Suprapubic skin (tissue), 4 donors: ENCODE data around the gene MUC2. TPM values are rescaled to one million over a fixed set of nuclear protein-coding genes. Genes with fewer than 3 reads are reported as not detected.

Source experiments
- DNase-seq, 2 donors: peaks; one replicate each; pipeline ENCODE4 v3.0.0-alpha.2; 2019; ENCODE audit warnings: low spot score in 2 of 2
- H3K27ac ChIP-seq: fragments of 200-600 bp; sonication (generic); one replicate; pipeline ENCODE4 v1.5.1; 2019
- H3K27me3 ChIP-seq: fragments of 200-600 bp; sonication (generic); one replicate; pipeline ENCODE4 v1.5.1; 2019
- H3K36me3 ChIP-seq: fragments of 200-600 bp; sonication (generic); one replicate; pipeline ENCODE4 v1.5.1; 2019
- H3K4me1 ChIP-seq: fragments of 200-600 bp; sonication (generic); one replicate; pipeline ENCODE4 v1.5.1; 2019
- H3K4me3 ChIP-seq: fragments of 200-600 bp; sonication (generic); one replicate; pipeline ENCODE4 v1.5.1; 2019; ENCODE audit warnings: mild to moderate bottlenecking
- H3K9me3 ChIP-seq: fragments of 200-600 bp; sonication (generic); one replicate; pipeline ENCODE4 v1.5.1; 2019
- CTCF ChIP-seq, 2 donors: fragments of 200-600 bp in 1 of 2; fragments of 450-650 bp in 1 of 2; sonication (generic) in 1 of 2; IDR thresholded peaks; one replicate each; pipeline ENCODE4 v1.5.1; 2016 to 2019; ENCODE audit warnings: antibody characterized with exemption in 2 of 2, mild to moderate bottlenecking in 1 of 2, moderate library complexity in 1 of 2
- EP300 ChIP-seq: sonication (generic); formaldehyde crosslinking; IDR thresholded peaks from one replicate; pipeline ENCODE4 v1.6.1; 2017; ENCODE audit warnings: antibody characterized with exemption
- POLR2A ChIP-seq, 2 donors: fragments of 450-650 bp; IDR thresholded peaks; one replicate each; pipeline ENCODE4 v1.6.1; 2017; ENCODE audit warnings: antibody characterized with exemption in 2 of 2, mild to moderate bottlenecking in 2 of 2, moderate library complexity in 2 of 2
- POLR2AphosphoS5 ChIP-seq, 3 donors: sonication (generic); formaldehyde crosslinking; IDR thresholded peaks; one replicate each; pipeline ENCODE4 v1.6.1; 2017; ENCODE audit warnings: antibody characterized with exemption in 3 of 3
- WGBS: methylation state at CpG from one replicate; pipeline ENCODE4 v1.1.5; 2018; 5-methylcytosine and 5-hydroxymethylcytosine counted together
- total RNA-seq, 4 donors: library from RNA; depleted of rRNA; stranded (reverse); fragments of >200 nt; gene quantifications; one replicate each; pipeline ENCODE4 v1.1.0, GENCODE V29; 2016

MUC2 gene
- total RNA-seq, 4 donors from 2014 or later: 0.05 to 0.17 (median 0.12) TPM

- no peaks in the 10 kb centered on the region for H3K4me1 ChIP-seq
- no CpG with 5 or more reads among the region's 19 CpGs for WGBS
- H3K27me3 ChIP-seq: peaks cover 46% of the 10 kb centered on the region
- H3K36me3 ChIP-seq: no peaks in the 10 kb centered on the region
- peak in 1 of 2 donors; percentile 50 for DNase-seq
- H3K4me3 ChIP-seq: no peak overlapping the region
- H3K27ac ChIP-seq: no peak overlapping the region
- H3K9me3 ChIP-seq: no peaks in the 10 kb centered on the region
- TF ChIP-seq EP300 (no peak), POLR2A (IDR thresholded peaks at IDR 0.05) (no peak), CTCF (IDR thresholded peaks at IDR 0.05) (no peak), POLR2AphosphoS5 (IDR thresholded peaks at IDR 0.05) (no peak)
Observed at GRCh38 chr11:1121331-1121812, 46.7 kb downstream of the MUC2 start.

- no peaks in the 10 kb centered on the region for H3K9me3 ChIP-seq
- H3K27ac ChIP-seq: no peak overlapping the region
- H3K36me3 ChIP-seq: no peaks in the 10 kb centered on the region
- TF ChIP-seq POLR2A (IDR thresholded peaks at IDR 0.05) (no peak), POLR2AphosphoS5 (IDR thresholded peaks at IDR 0.05) (no peak), CTCF (IDR thresholded peaks at IDR 0.05) (no peak), EP300 (no peak)
- no peaks in the 10 kb centered on the region for H3K4me1 ChIP-seq
- peak; percentile 48 to 74 for DNase-seq
- WGBS: 63% methylated on average over 7 of the region's 28 CpGs
- no peak overlapping the region for H3K4me3 ChIP-seq
- peaks cover 53% of the 10 kb centered on the region for H3K27me3 ChIP-seq
Observed at GRCh38 chr11:1121813-1122663, 47.4 kb downstream of the MUC2 start.

- 78% methylated on average over 5 of the region's 7 CpGs for WGBS
- peaks cover 59% of the 10 kb centered on the region for H3K27me3 ChIP-seq
Observed at GRCh38 chr11:1122664-1123002, 48.0 kb downstream of the MUC2 start.

GRCh38 chr11:1123970-1124369, 49.3 kb downstream of the MUC2 start:
- WGBS: 78% methylated on average over 1 of the region's 1 CpG
- H3K4me1 ChIP-seq: no peaks in the 10 kb centered on the region
- H3K36me3 ChIP-seq: no peaks in the 10 kb centered on the region
- TF ChIP-seq POLR2A (IDR thresholded peaks at IDR 0.05): no peak
- no peak for TF ChIP-seq CTCF (IDR thresholded peaks at IDR 0.05)
- H3K9me3 ChIP-seq: no peaks in the 10 kb centered on the region
- peaks cover 62% of the 10 kb centered on the region for H3K27me3 ChIP-seq
- H3K4me3 ChIP-seq: no peak overlapping the region
- no peak for DNase-seq
- H3K27ac ChIP-seq: no peak overlapping the region

More at GRCh38 chr11:1122664-1123002, 48.0 kb downstream of the MUC2 start:
- no peak overlapping the region for H3K4me3 ChIP-seq
- no peaks in the 10 kb centered on the region for H3K9me3 ChIP-seq
- H3K36me3 ChIP-seq: no peaks in the 10 kb centered on the region
- H3K4me1 ChIP-seq: no peaks in the 10 kb centered on the region
- DNase-seq: peak in 1 of 2 donors; percentile 57
- TF ChIP-seq CTCF (IDR thresholded peaks at IDR 0.05): no peak
- TF ChIP-seq POLR2AphosphoS5 (IDR thresholded peaks at IDR 0.05): no peak
- no peak for TF ChIP-seq POLR2A (IDR thresholded peaks at IDR 0.05)
- TF ChIP-seq EP300: no peak
- no peak overlapping the region for H3K27ac ChIP-seq

Other genes with a start within 250 kb of the MUC2 start
- 10 to 100 TPM; 14.0 to 35.5 (median 29.6) TPM for gene CRACR2B, start 247.0 kb upstream of the MUC2 start, total RNA-seq
- gene CD151, start 241.9 kb upstream of the MUC2 start, total RNA-seq: 100 to 1,000 TPM; 108 to 162 (median 150) TPM
- 10 to 100 TPM; 31.1 to 76.4 (median 56.4) TPM for gene POLR2L, start 232.3 kb upstream of the MUC2 start, total RNA-seq
- 10 to 100 TPM; 47.1 to 78.9 (median 59.7) TPM for gene TSPAN4, start 232.0 kb upstream of the MUC2 start, total RNA-seq
- 100 to 1,000 TPM in 1 of 4 donors, 10 to 100 TPM in 3; 46.5 to 111 (median 66.2) TPM for gene CHID1, start 164.1 kb upstream of the MUC2 start, total RNA-seq
- 100 to 1,000 TPM in 2 of 4 donors, 10 to 100 TPM in 2; 45.4 to 107 (median 76.8) TPM for gene AP2A2, start 149.0 kb upstream of the MUC2 start, total RNA-seq
- gene MUC6, start 38.2 kb upstream of the MUC2 start, total RNA-seq: under 1 TPM in 1 of 4 donors, not detected in 3; 0.04 TPM
- not detected for gene MUC5AC, start 83.1 kb downstream of the MUC2 start, total RNA-seq
- gene MUC5B, start 148.2 kb downstream of the MUC2 start, total RNA-seq: under 1 TPM; 0.08 to 0.34 (median 0.13) TPM
- gene TOLLIP, start 234.8 kb downstream of the MUC2 start, total RNA-seq: 100 to 1,000 TPM in 2 of 4 donors, 10 to 100 TPM in 2; 96.6 to 105 (median 100) TPM